HepG2 (cell line): ENCODE data around the gene LAMA5.

Experiments
- EP300 ChIP-seq, 3 experiments: sonication (generic) in 1 of 3; formaldehyde crosslinking in 1 of 3; IDR thresholded peaks; 2 replicates each; pipeline versions ENCODE4 v1.5.1 to v1.6.1; 2011 to 2020; ENCODE audit warnings: low read depth in 2 of 3, low read length in 2 of 3, borderline replicate concordance in 1 of 3, improper control_type of control experiment in 1 of 3, mild to moderate bottlenecking in 1 of 3, missing genetic modification reagents in 1 of 3, moderate library complexity in 1 of 3
- ETV6 ChIP-seq: sonication (generic); formaldehyde crosslinking; conservative IDR thresholded peaks from 2 replicates; pipeline ENCODE4 v1.4.0; 2020; ENCODE audit warnings: missing genetic modification reagents
- MYPOP ChIP-seq: sonication (generic); formaldehyde crosslinking; IDR thresholded peaks from 2 replicates; pipeline ENCODE4 v1.8.1; 2023; ENCODE audit warnings: mild to moderate bottlenecking, moderate library complexity, missing genetic modification reagents
- USF2 ChIP-seq, 2 experiments: sonication (generic) in 1 of 2; formaldehyde crosslinking in 1 of 2; IDR thresholded peaks; 2 replicates each; pipeline versions ENCODE4 v1.5.1 to v1.6.1; 2011 to 2020; ENCODE audit warnings: borderline replicate concordance in 1 of 2, low read depth in 1 of 2, low read length in 1 of 2, mild to moderate bottlenecking in 1 of 2, missing genetic modification reagents in 1 of 2, moderate library complexity in 1 of 2
- ZBTB40 ChIP-seq, 2 experiments: fragments of 450-650 bp in 1 of 2; sonication (generic) in 1 of 2; formaldehyde crosslinking in 1 of 2; IDR thresholded peaks; 2 replicates each; pipeline versions ENCODE4 v1.6.1 to v1.8.0; 2016 to 2022; ENCODE audit warnings: antibody characterized with exemption in 1 of 2, mild to moderate bottlenecking in 1 of 2, missing genetic modification reagents in 1 of 2
- TF ChIP-seq, protein P1 (sequence below): sonication (generic); formaldehyde crosslinking; IDR thresholded peaks from 2 replicates; pipeline ENCODE4 v1.5.1; 2020; ENCODE audit warnings: missing genetic modification reagents, mild to moderate bottlenecking, borderline replicate concordance

- TF ChIP-seq EP300 (IDR thresholded peaks at IDR 0.05; ENCODE audit: low read depth in 2 of 2, low read length in 2 of 2), result no peak
- no peak for TF ChIP-seq EP300 (CRISPR knock-in tag; IDR thresholded peaks at IDR 0.05; ENCODE audit: borderline replicate concordance)
- no peak for TF ChIP-seq ETV6
- TF ChIP-seq ZBTB40 (IDR thresholded peaks at IDR 0.05), result no peak
- no peak for TF ChIP-seq ZBTB40 (CRISPR knock-in tag; IDR thresholded peaks at IDR 0.05)
- no peak for TF ChIP-seq USF2 (IDR thresholded peaks at IDR 0.05; ENCODE audit: low read depth, low read length)
- no peak for TF ChIP-seq USF2 (CRISPR knock-in tag; IDR thresholded peaks at IDR 0.05; ENCODE audit: borderline replicate concordance)
- no peak for TF ChIP-seq MYPOP (CRISPR knock-in tag)
- TF ChIP-seq, protein P1, sequence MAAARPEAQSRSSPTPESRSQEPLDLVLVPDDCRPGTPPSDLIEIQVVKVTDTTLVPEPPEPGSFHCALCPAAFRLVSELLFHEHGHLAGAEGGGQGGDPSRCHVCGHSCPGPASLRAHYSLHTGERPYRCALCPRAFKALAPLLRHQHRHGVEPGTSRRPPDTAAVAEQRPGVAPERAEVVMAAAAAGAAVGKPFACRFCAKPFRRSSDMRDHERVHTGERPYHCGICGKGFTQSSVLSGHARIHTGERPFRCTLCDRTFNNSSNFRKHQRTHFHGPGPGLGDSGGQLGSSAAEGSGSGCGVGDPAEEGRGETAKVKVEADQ (CRISPR knock-in tag), result no peak
These were observed 48.4 kb downstream of the LAMA5 start for GRCh38 chr20:62318400-62319345.
